ENCODE measurements around the gene PTGIS. TPM values are rescaled to one million over a fixed set of nuclear protein-coding genes. Genes with fewer than 3 reads are reported as not detected.

The PTGIS gene
- total RNA-seq, 6 experiments from 2014 or later, result 9.0 to 30.5 (median 13.7) TPM

Other genes with a start within 250 kb of the PTGIS start
- 1 to 10 TPM; 1.5 to 8.2 (median 3.8) TPM for gene KCNB1, start 85.5 kb downstream of the PTGIS start, total RNA-seq
- 10 to 100 TPM in 5 of 6 experiments, 1 to 10 TPM in 1; 9.5 to 32.6 (median 15.5) TPM for gene B4GALT5, start 145.7 kb upstream of the PTGIS start, total RNA-seq
- 10 to 100 TPM in 3 of 6 experiments, 1 to 10 TPM in 3; 6.8 to 10.6 (median 9.6) TPM for gene SLC9A8, start 244.7 kb upstream of the PTGIS start, total RNA-seq

Data from right lobe of liver (tissue), 5 donors.